GM12878 (cell line): Measurements from ENCODE around the gene RAMP1.

Source experiments
- CHD2 ChIP-seq: IDR thresholded peaks from 2 replicates; pipeline ENCODE4 v1.6.1; 2011; ENCODE audit warnings: low read depth, low read length, improper control_type of control experiment, borderline replicate concordance
- E2F4 ChIP-seq: IDR thresholded peaks from 2 replicates; pipeline ENCODE4 v1.6.1; 2012; ENCODE audit warnings: low read depth, low read length, improper control_type of control experiment
- EP300 ChIP-seq, 2 experiments: fragments of 150-350 bp in 1 of 2; IDR thresholded peaks; 2 replicates each; pipeline ENCODE4 v1.6.1; 2011 to 2012; ENCODE audit warnings: low read depth in 2 of 2, low read length in 2 of 2, borderline replicate concordance in 1 of 2, improper control_type of control experiment in 1 of 2, inconsistent platforms in 1 of 2; ENCODE audit not compliant: control insufficient read depth in 1 of 2
- GABPA ChIP-seq: IDR thresholded peaks from 2 replicates; pipeline ENCODE4 v1.6.1; 2014; ENCODE audit warnings: antibody characterized with exemption, low read depth, mild to moderate bottlenecking, inconsistent platforms
- POLR2A ChIP-seq: IDR thresholded peaks from 2 replicates; pipeline ENCODE4 v1.6.1; 2011; ENCODE audit warnings: low read depth, mild to moderate bottlenecking, low read length
- POLR2AphosphoS5 ChIP-seq: IDR thresholded peaks from 2 replicates; pipeline ENCODE4 v1.6.1; 2011; ENCODE audit warnings: mild to moderate bottlenecking, low read length, inconsistent platforms
- RCOR1 ChIP-seq: conservative IDR thresholded peaks from 2 replicates; pipeline ENCODE4 v1.6.1; 2012; ENCODE audit warnings: low read depth, low read length, improper control_type of control experiment
- SREBF1 ChIP-seq: IDR thresholded peaks from 2 replicates; pipeline ENCODE4 v1.6.1; 2012; ENCODE audit warnings: mild to moderate bottlenecking, low read length
- TAF1 ChIP-seq: IDR thresholded peaks from 2 replicates; pipeline ENCODE4 v1.6.1; 2011; ENCODE audit warnings: mild to moderate bottlenecking, low read depth, low read length, borderline replicate concordance
- USF2 ChIP-seq: IDR thresholded peaks from 2 replicates; pipeline ENCODE4 v1.6.1; 2011; ENCODE audit warnings: low read depth, low read length, improper control_type of control experiment, borderline replicate concordance
- ZNF384 ChIP-seq: IDR thresholded peaks from 2 replicates; pipeline ENCODE4 v1.6.1; 2012; ENCODE audit warnings: low read depth, mild to moderate bottlenecking, low read length, improper control_type of control experiment, borderline replicate concordance
- ZSCAN29 ChIP-seq: fragments of 450-650 bp; IDR thresholded peaks from 2 replicates; pipeline ENCODE4 v1.6.1; 2017; ENCODE audit warnings: mild to moderate bottlenecking, moderate library complexity
- TF ChIP-seq, protein P1 (sequence below), 3 experiments: IDR thresholded peaks in 2 of 3; conservative IDR thresholded peaks in 1 of 3; 2 replicates each; pipeline ENCODE4 v1.5.1; 2011; ENCODE audit warnings: low read depth in 3 of 3, low read length in 3 of 3, mild to moderate bottlenecking in 3 of 3, control low read depth in 2 of 3, moderate library complexity in 2 of 3, inconsistent platforms in 1 of 3, mixed read lengths in 1 of 3; ENCODE audit not compliant: control insufficient read depth in 2 of 3, insufficient read depth in 1 of 3; ENCODE audit errors: extremely low read depth in 1 of 3
- TF ChIP-seq, protein P2 (sequence below): fragments of 450-650 bp; formaldehyde crosslinking; IDR thresholded peaks from 2 replicates; pipeline ENCODE4 v1.4.0; 2020; ENCODE audit warnings: mild to moderate bottlenecking, moderate library complexity

GRCh38 chr2:237952851-237953250 lies 93.4 kb downstream of the RAMP1 start:
- TF ChIP-seq ZNF384 (no peak), ZSCAN29 (no peak), E2F4 (no peak), CHD2 (no peak), SREBF1 (no peak), GABPA (no peak), POLR2A (no peak), USF2 (no peak), POLR2AphosphoS5 (no peak), TAF1 (no peak), RCOR1 (no peak), EP300 (IDR thresholded peaks at IDR 0.05; ENCODE audit: borderline replicate concordance in 1 of 2, control insufficient read depth in 1 of 2, low read depth in 2 of 2, low read length in 2 of 2) (no peak)
- TF ChIP-seq, protein P1, sequence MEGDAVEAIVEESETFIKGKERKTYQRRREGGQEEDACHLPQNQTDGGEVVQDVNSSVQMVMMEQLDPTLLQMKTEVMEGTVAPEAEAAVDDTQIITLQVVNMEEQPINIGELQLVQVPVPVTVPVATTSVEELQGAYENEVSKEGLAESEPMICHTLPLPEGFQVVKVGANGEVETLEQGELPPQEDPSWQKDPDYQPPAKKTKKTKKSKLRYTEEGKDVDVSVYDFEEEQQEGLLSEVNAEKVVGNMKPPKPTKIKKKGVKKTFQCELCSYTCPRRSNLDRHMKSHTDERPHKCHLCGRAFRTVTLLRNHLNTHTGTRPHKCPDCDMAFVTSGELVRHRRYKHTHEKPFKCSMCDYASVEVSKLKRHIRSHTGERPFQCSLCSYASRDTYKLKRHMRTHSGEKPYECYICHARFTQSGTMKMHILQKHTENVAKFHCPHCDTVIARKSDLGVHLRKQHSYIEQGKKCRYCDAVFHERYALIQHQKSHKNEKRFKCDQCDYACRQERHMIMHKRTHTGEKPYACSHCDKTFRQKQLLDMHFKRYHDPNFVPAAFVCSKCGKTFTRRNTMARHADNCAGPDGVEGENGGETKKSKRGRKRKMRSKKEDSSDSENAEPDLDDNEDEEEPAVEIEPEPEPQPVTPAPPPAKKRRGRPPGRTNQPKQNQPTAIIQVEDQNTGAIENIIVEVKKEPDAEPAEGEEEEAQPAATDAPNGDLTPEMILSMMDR (IDR thresholded peaks at IDR 0.05 in 2 of 3, conservative IDR thresholded peaks at IDR 0.05 in 1 of 3; ENCODE audit: control insufficient read depth in 2 of 3, extremely low read depth in 1 of 3, insufficient read depth in 1 of 3, low read depth in 3 of 3, low read length in 3 of 3), result no peak
- TF ChIP-seq, protein P2, sequence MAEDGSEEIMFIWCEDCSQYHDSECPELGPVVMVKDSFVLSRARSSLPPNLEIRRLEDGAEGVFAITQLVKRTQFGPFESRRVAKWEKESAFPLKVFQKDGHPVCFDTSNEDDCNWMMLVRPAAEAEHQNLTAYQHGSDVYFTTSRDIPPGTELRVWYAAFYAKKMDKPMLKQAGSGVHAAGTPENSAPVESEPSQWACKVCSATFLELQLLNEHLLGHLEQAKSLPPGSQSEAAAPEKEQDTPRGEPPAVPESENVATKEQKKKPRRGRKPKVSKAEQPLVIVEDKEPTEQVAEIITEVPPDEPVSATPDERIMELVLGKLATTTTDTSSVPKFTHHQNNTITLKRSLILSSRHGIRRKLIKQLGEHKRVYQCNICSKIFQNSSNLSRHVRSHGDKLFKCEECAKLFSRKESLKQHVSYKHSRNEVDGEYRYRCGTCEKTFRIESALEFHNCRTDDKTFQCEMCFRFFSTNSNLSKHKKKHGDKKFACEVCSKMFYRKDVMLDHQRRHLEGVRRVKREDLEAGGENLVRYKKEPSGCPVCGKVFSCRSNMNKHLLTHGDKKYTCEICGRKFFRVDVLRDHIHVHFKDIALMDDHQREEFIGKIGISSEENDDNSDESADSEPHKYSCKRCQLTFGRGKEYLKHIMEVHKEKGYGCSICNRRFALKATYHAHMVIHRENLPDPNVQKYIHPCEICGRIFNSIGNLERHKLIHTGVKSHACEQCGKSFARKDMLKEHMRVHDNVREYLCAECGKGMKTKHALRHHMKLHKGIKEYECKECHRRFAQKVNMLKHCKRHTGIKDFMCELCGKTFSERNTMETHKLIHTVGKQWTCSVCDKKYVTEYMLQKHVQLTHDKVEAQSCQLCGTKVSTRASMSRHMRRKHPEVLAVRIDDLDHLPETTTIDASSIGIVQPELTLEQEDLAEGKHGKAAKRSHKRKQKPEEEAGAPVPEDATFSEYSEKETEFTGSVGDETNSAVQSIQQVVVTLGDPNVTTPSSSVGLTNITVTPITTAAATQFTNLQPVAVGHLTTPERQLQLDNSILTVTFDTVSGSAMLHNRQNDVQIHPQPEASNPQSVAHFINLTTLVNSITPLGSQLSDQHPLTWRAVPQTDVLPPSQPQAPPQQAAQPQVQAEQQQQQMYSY (CRISPR knock-in tag), result no peak
